GM12878 (cell line): Measurements from ENCODE around the gene ANKRD13C. TPM values are rescaled to one million over a fixed set of nuclear protein-coding genes. Genes with fewer than 3 reads are reported as not detected.

ENCODE experiments used
- ATAC-seq: fragments of 200-7000 bp; cut with Tn5 transposase; 3 replicates; pipeline ENCODE4 v1.9.1; 2020; ENCODE audit warnings: mild to moderate bottlenecking, moderate library complexity
- BruUV-seq: library from RNA; stranded (reverse); fragments of 400-500 nt; replicated peaks from 2 replicates; lab custom pipeline; 2021; lab: Mats Ljungman, UMichigan
- CTCF ChIA-PET: fragments of 300-600 bp; sonication (Branson Sonifier 250); formaldehyde crosslinking; extraction: SDS; loops from one replicate; lab custom pipeline; 2021; ENCODE audit warnings: inconsistent platforms; lab: Yijun Ruan, JAX
- POLR2A ChIA-PET: fragments of 350-600 bp; formaldehyde crosslinking; extraction: SDS; loops from one replicate; lab custom pipeline; 2021; ENCODE audit warnings: inconsistent platforms; lab: Charles Lee
- RAD21 ChIA-PET: fragments of 300-600 bp; sonication (Branson Sonifier 250); formaldehyde crosslinking; loops from one replicate; lab custom pipeline; 2023; ENCODE audit warnings: antibody characterized with exemption; ENCODE audit not compliant: unreplicated experiment; lab: Charles Lee
- SMC1A ChIA-PET: fragments of 300-600 bp; sonication (Branson Sonifier 250); formaldehyde crosslinking; loops from one replicate; lab custom pipeline; 2023; ENCODE audit not compliant: unreplicated experiment, uncharacterized antibody; lab: Charles Lee
- DNase-seq: peaks from one replicate; pipeline ENCODE4 v3.0.0-alpha.2; 2011; ENCODE audit warnings: low read depth, low spot score
- FAIRE-seq: peaks from 3 replicates; lab custom pipeline; 2011; peaks lifted over from hg19 to GRCh38; lab: Jason Lieb, UNC
- H2AFZ ChIP-seq: 2 replicates; pipeline ENCODE4 v1.6.0; 2011; ENCODE audit warnings: low read depth, low read length, control low read depth; ENCODE audit not compliant: control insufficient read depth
- H3K27ac ChIP-seq: 2 replicates; pipeline ENCODE4 v1.5.1; 2011; ENCODE audit warnings: control low read depth; ENCODE audit not compliant: control insufficient read depth, insufficient read depth
- H3K27me3 ChIP-seq, 2 experiments: replicated peaks in 1 of 2; 2 replicates each; pipeline versions ENCODE4 v1.6.0 to v1.6.1; 2011; ENCODE audit warnings: low read length in 1 of 2; ENCODE audit not compliant: control insufficient read depth in 2 of 2, insufficient read depth in 2 of 2
- H3K36me3 ChIP-seq, 2 experiments: 2 replicates each; pipeline ENCODE4 v1.5.1; 2011; ENCODE audit warnings: low read length in 1 of 2; ENCODE audit not compliant: control insufficient read depth in 2 of 2, insufficient read depth in 2 of 2
- H3K4me1 ChIP-seq: 2 replicates; pipeline ENCODE4 v1.6.1; 2011; ENCODE audit warnings: mild to moderate bottlenecking, low read length, moderate library complexity, mixed read lengths; ENCODE audit not compliant: control insufficient read depth, insufficient read depth
- H3K4me2 ChIP-seq: 2 replicates; pipeline ENCODE4 v1.6.0; 2011; ENCODE audit warnings: control low read depth; ENCODE audit not compliant: control insufficient read depth, insufficient read depth
- H3K4me3 ChIP-seq: fragments of 200-600 bp; sonication (generic); 2 replicates; pipeline ENCODE4 v1.5.1; 2016
- H3K79me2 ChIP-seq: 2 replicates; pipeline ENCODE4 v1.6.0; 2011; ENCODE audit warnings: low read length; ENCODE audit not compliant: control insufficient read depth, insufficient read depth
- H3K9ac ChIP-seq: 2 replicates; pipeline ENCODE4 v1.8.0; 2011; ENCODE audit warnings: low read length, control low read depth, mixed read lengths; ENCODE audit not compliant: control insufficient read depth, insufficient read depth
- H3K9me3 ChIP-seq: replicated peaks from 3 replicates; pipeline ENCODE4 v1.5.1; 2011; ENCODE audit warnings: mild to moderate bottlenecking, low read length; ENCODE audit not compliant: control insufficient read depth, insufficient read depth
- H4K20me1 ChIP-seq: 2 replicates; pipeline ENCODE4 v1.6.0; 2011; ENCODE audit not compliant: control insufficient read depth, insufficient read depth
- ASH2L ChIP-seq: fragments of 300-600, 200-600 bp; sonication (generic); IDR thresholded peaks from 2 replicates; pipeline ENCODE4 v1.6.1; 2017; ENCODE audit warnings: low read depth, mild to moderate bottlenecking, borderline replicate concordance
- BCL11A ChIP-seq: IDR thresholded peaks from 2 replicates; pipeline ENCODE4 v1.6.1; 2011; ENCODE audit warnings: low read depth, low read length
- CEBPZ ChIP-seq: fragments of 150-350 bp; IDR thresholded peaks from 2 replicates; pipeline ENCODE4 v1.6.1; 2016; ENCODE audit warnings: low read depth, low read length
- E2F4 ChIP-seq: IDR thresholded peaks from 2 replicates; pipeline ENCODE4 v1.6.1; 2012; ENCODE audit warnings: low read depth, low read length, improper control_type of control experiment
- FOXK2 ChIP-seq: fragments of 450-650 bp; IDR thresholded peaks from 2 replicates; pipeline ENCODE4 v1.6.1; 2017; ENCODE audit warnings: mild to moderate bottlenecking, moderate library complexity
- MAX ChIP-seq: IDR thresholded peaks from 2 replicates; pipeline ENCODE4 v1.6.1; 2012; ENCODE audit warnings: low read depth, low read length, improper control_type of control experiment
- MLLT1 ChIP-seq: fragments of 450-650 bp; IDR thresholded peaks from 2 replicates; pipeline ENCODE4 v1.6.1; 2016; ENCODE audit warnings: mild to moderate bottlenecking
- MTA2 ChIP-seq: fragments of 450-650 bp; IDR thresholded peaks from 2 replicates; pipeline ENCODE4 v1.6.1; 2016; ENCODE audit warnings: low read depth, mild to moderate bottlenecking, moderate library complexity
- ZBTB4 ChIP-seq: fragments of 450-650 bp; formaldehyde crosslinking; IDR thresholded peaks from 2 replicates; pipeline ENCODE4 v1.4.0; 2022; ENCODE audit warnings: mild to moderate bottlenecking, moderate library complexity
- WGBS: methylation state at CpG from one replicate; pipeline ENCODE4 v1.1.6; 2016; ENCODE audit warnings: low lambda C conversion rate; ENCODE audit not compliant: insufficient replicate concordance, insufficient coverage; ENCODE audit errors: missing lambda C conversion rate; 5-methylcytosine and 5-hydroxymethylcytosine counted together
- in situ Hi-C: fragments of 300-500 bp; cut with MboI; formaldehyde crosslinking; loops from 9 replicates; pipeline ENCODE4 v1.14.3; 2018; ENCODE audit warnings: mixed read lengths
- intact Hi-C: fragments of 100-400 bp; cut with micrococcal nuclease; formaldehyde crosslinking; loops from one replicate; pipeline ENCODE4 v1.14.2; 2022; ENCODE audit not compliant: unreplicated experiment
- polyA plus RNA-seq, 11 experiments: library from polyadenylated mRNA; depleted of rRNA in 4 of 11; unstranded in 6 of 11; stranded (reverse) in 5 of 11; fragments of >200 nt; fragmentation: Nextera tagmentation in 4 of 11; fragmentation: Illumina TruSeq in 1 of 11; extraction: Ambion mirVana in 4 of 11; extraction: Trizol in 1 of 11; gene quantifications; 1 replicate in 1 of 11; 2 replicates in 10 of 11; pipeline versions ENCODE4 v1.2.1 to v1.2.3, GENCODE V29; 2011 to 2016; ENCODE audit warnings: inconsistent platforms in 2 of 11, missing spikeins in 2 of 11, low read depth in 1 of 11
- total RNA-seq, 4 experiments: library from RNA; depleted of rRNA in 3 of 4; stranded (reverse); fragments of >200 nt in 3 of 4; fragmentation: Illumina TruSeq in 1 of 4; extraction: Trizol in 1 of 4; gene quantifications; 2 replicates each; pipeline versions ENCODE4 v1.2.1 to v1.2.3, GENCODE V29; 2013 to 2021

Gene ANKRD13C
- total and polyA plus RNA-seq, 10 of the 15 experiments (the other 5 are each of a cell fraction or from before 2014, with no cell fraction given), result 3.7 to 24.4 (median 14.1) TPM

- Histone ChIP-seq H3K27ac (peak overlapping the region; percentile 90), H3K4me3 (peak overlapping the region; percentile 88), H3K79me2 (peaks cover 67% of the 10 kb centered on the region), H2AFZ (no peak overlapping the region), H4K20me1 (no peaks in the 10 kb centered on the region), H3K9ac (peak overlapping the region; percentile 88), H3K4me2 (peak overlapping the region; percentile 84), H3K9me3 (no peaks in the 10 kb centered on the region), H3K4me1 (no peaks in the 10 kb centered on the region), H3K27me3 (no peaks in the 10 kb centered on the region), H3K36me3 (no peaks in the 10 kb centered on the region; a peak in 1 of 4 replicates)
- 39% methylated on average over 4 of the region's 4 CpGs for WGBS
- RAD21 ChIA-PET, result interaction anchor here (0.8 to 2.6 kb wide), 4 partner anchors 29 to 186 kb away, joined by 3 to 23 read pairs (median 4); partner anchors contain the start of gene CTH
- in situ Hi-C loops, result no loop called here
- POLR2A ChIA-PET, result interaction anchor here (0.8 to 3.6 kb wide), 3 partner anchors 10 to 124 kb away, joined by 3 to 32 read pairs (median 3); partner anchors contain the start of gene CTH
- SMC1A ChIA-PET, result interaction anchor here (1.0 to 1.7 kb wide), 5 partner anchors 51 to 129 kb away, joined by 3 to 6 read pairs (median 4); no protein-coding TSS in a partner anchor
- ATAC-seq (no peak), FAIRE-seq (no peak), DNase-seq (no peak)
- CTCF ChIA-PET, result interaction anchor here (1.1 to 1.6 kb wide), 3 partner anchors 29 to 62 kb away, joined by 3 read pairs; no protein-coding TSS in a partner anchor
- no TSS peak for BruUV-seq
- intact Hi-C loops, result loop anchor here (5.0 kb wide), 2 partner anchors 131 to 146 kb away; partner anchors contain the start of genes LRRC40 and SRSF11
- TF ChIP-seq MLLT1, result no peak
- TF ChIP-seq ZBTB4 (CRISPR knock-in tag), result no peak
- no peak for TF ChIP-seq BCL11A
- no peak for TF ChIP-seq CEBPZ
- no peak for TF ChIP-seq FOXK2
- no peak for TF ChIP-seq MAX
- no peak for TF ChIP-seq E2F4
- TF ChIP-seq ASH2L, result no peak
- no peak for TF ChIP-seq MTA2
These were observed 1.5 kb downstream of the ANKRD13C start for GRCh38 chr1:70353044-70353443.
